ENCODE measurements around the gene RNF151.

GRCh38 chr16:1924095-1924494 lies 42.6 kb upstream of the RNF151 start:
- TF ChIP-seq CTCF (conservative IDR thresholded peaks at IDR 0.05; ENCODE audit: low read length) (no peak), EZH2phosphoT487 (IDR thresholded peaks at IDR 0.05; ENCODE audit: borderline replicate concordance, low read depth, low read length) (no peak)

All from OCI-LY7 (cell line).